ENCODE measurements around the gene SYNJ1. TPM values are rescaled to one million over a fixed set of nuclear protein-coding genes. Genes with fewer than 3 reads are reported as not detected.
A peak's percentile ranks its signal among the peaks of the same experiment; 100 is the strongest.

The SYNJ1 gene
- total and polyA plus RNA-seq, 4 donors = 8.0 to 27.4 (median 13.8) TPM

GRCh38 chr21:32590130-32590529 lies 137.7 kb downstream of the SYNJ1 start:
- no peak for ATAC-seq (ENCODE audit: low FRiP score)
- Histone ChIP-seq H3K4me1 (ENCODE audit: control insufficient read depth in 1 of 2, insufficient read depth in 2 of 2, low read length in 2 of 2) (no peaks in the 10 kb centered on the region), H3K27me3 (ENCODE audit: control insufficient read depth in 1 of 2, insufficient read depth in 2 of 2, low read length in 1 of 2) (no peaks in the 10 kb centered on the region), H3K27ac (ENCODE audit: low read depth in 1 of 2, low read length in 2 of 2) (no peak overlapping the region), H3K4me3 (ENCODE audit: low read length in 2 of 2) (no peak overlapping the region), H3K9me3 (ENCODE audit: control insufficient read depth, low read length) (no peaks in the 10 kb centered on the region), H3K36me3 (ENCODE audit: control insufficient read depth in 1 of 2, insufficient read depth in 2 of 2, low read length in 1 of 2) (no peaks in the 10 kb centered on the region)
- intact Hi-C loops (cut with DNase I) = no loop called here
- 72 to 75% methylated on average over 4 of the region's 4 CpGs for whole genome bisulfite sequencing, 2 donors
- no peak for DNase-seq

GRCh38 chr21:32587651-32588050 lies 140.2 kb downstream of the SYNJ1 start:
- no peak for ATAC-seq (ENCODE audit: low FRiP score)
- 95 to 97% methylated on average over 5 of the region's 5 CpGs for WGBS, 2 donors

DNA sequence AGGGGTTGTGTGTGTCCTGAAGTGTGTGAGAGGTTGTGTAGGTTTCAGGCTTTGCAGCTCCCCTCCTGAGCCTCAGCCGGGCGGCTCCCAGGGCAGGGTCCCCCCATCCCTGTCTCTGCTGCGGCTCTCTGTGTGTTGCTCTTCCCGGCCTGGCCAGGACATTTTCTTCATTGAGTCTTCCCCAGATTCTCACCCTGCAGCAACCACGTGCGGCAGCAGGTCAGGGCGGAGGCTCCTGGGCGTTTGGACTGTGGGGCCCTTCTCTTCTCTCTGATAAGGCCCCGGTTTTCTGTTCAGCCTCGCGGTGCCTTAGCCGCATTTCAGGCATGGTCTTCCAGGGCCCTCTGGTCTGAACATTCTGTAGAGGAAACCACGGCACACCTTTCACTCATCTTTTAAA lies 140.7 kb downstream of the SYNJ1 start:
- no peak for ATAC-seq (ENCODE audit: low FRiP score)
- intact Hi-C loops (cut with DNase I) = no loop called here
- 84 to 91% methylated on average over 13 of the region's 13 CpGs for WGBS, 2 donors

More at GRCh38 chr21:32587651-32588050, 140.2 kb downstream of the SYNJ1 start:
- no peaks in the 10 kb centered on the region for H3K27me3 ChIP-seq (ENCODE audit: control insufficient read depth in 1 of 2, insufficient read depth in 2 of 2, low read length in 1 of 2)
- H3K27ac ChIP-seq (ENCODE audit: low read depth in 1 of 2, low read length in 2 of 2) = no peak overlapping the region
- no peak overlapping the region for H3K4me3 ChIP-seq (ENCODE audit: low read length in 2 of 2)
- intact Hi-C loops (cut with DNase I) = no loop called here
- H3K9me3 ChIP-seq (ENCODE audit: control insufficient read depth, low read length) = no peaks in the 10 kb centered on the region
- H3K36me3 ChIP-seq (ENCODE audit: control insufficient read depth in 1 of 2, insufficient read depth in 2 of 2, low read length in 1 of 2) = no peaks in the 10 kb centered on the region
- H3K4me1 ChIP-seq (ENCODE audit: control insufficient read depth in 1 of 2, insufficient read depth in 2 of 2, low read length in 2 of 2) = no peaks in the 10 kb centered on the region
- DNase-seq = no peak

DNA sequence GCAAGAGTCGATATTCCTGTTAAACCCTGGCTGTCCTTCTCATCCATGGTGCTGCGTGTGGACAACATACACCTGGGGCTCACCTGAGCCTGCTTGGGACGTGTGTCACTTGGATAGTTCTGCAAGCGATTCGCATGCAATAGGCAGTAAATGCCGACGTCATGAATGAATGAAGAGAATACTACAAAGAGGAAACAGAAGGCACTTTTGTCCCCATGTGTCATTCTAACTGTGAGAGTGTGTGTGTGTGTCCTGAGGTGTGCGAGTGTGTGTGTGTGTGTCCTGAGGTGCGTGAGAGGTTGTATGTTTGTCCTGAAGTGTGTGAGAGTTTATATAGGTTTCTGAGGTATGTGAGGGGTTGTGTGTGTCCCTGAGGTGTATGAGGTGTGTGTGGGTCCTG lies 141.8 kb downstream of the SYNJ1 start:
- intact Hi-C loops (cut with DNase I) = no loop called here
- no peaks in the 10 kb centered on the region for H3K36me3 ChIP-seq (ENCODE audit: control insufficient read depth in 1 of 2, insufficient read depth in 2 of 2, low read length in 1 of 2)
- no peak overlapping the region for H3K27ac ChIP-seq (ENCODE audit: low read depth in 1 of 2, low read length in 2 of 2)
- ATAC-seq (ENCODE audit: low FRiP score) (no peak), DNase-seq (no peak)
- no peaks in the 10 kb centered on the region for H3K4me1 ChIP-seq (ENCODE audit: control insufficient read depth in 1 of 2, insufficient read depth in 2 of 2, low read length in 2 of 2)
- no peaks in the 10 kb centered on the region for H3K9me3 ChIP-seq (ENCODE audit: control insufficient read depth, low read length)
- H3K27me3 ChIP-seq (ENCODE audit: control insufficient read depth in 1 of 2, insufficient read depth in 2 of 2, low read length in 1 of 2) = no peaks in the 10 kb centered on the region
- WGBS, 2 donors = 88 to 91% methylated on average over 9 of the region's 9 CpGs
- H3K4me3 ChIP-seq (ENCODE audit: low read length in 2 of 2) = no peak overlapping the region

More for the DNA sequence above, 140.7 kb downstream of the SYNJ1 start:
- no peaks in the 10 kb centered on the region for H3K27me3 ChIP-seq (ENCODE audit: control insufficient read depth in 1 of 2, insufficient read depth in 2 of 2, low read length in 1 of 2)
- H3K27ac ChIP-seq (ENCODE audit: low read depth in 1 of 2, low read length in 2 of 2) = no peak overlapping the region
- H3K9me3 ChIP-seq (ENCODE audit: control insufficient read depth, low read length) = no peaks in the 10 kb centered on the region
- peak in 1 of 2 donors; percentile 47 for DNase-seq
- H3K36me3 ChIP-seq (ENCODE audit: control insufficient read depth in 1 of 2, insufficient read depth in 2 of 2, low read length in 1 of 2) = no peaks in the 10 kb centered on the region
- no peak overlapping the region for H3K4me3 ChIP-seq (ENCODE audit: low read length in 2 of 2)
- H3K4me1 ChIP-seq (ENCODE audit: control insufficient read depth in 1 of 2, insufficient read depth in 2 of 2, low read length in 2 of 2) = no peaks in the 10 kb centered on the region

DNA sequence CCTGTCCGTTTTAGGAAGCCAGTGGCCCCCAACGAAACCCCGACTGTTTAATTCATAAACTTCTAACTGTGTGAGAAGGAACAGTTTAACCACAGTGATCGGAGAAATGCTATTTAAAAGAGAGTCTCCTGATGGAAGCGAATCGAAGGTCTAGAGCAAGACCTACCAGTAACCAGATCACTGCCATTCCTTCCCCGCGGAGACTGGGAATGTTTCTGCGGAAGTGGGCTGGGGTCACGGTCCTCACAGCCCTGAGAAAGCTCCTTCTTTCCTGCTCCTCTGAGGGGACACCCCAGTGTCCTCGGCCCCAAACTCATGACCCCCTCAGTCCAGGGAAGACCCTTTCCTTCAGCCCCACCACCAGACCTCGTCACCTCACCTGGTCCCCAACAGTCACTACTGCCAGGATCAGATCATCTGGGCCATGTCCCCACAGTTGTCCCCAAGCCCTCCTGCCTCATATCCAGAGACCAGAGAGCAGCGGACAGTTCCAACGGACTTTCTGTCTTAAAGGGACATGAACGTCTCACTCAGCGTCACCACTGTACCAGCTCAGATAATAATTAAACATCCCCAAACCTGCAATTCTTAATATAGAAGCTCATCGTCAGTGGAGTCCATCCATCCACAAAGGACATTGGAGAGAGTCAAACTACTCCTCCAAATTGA lies 142.6 kb downstream of the SYNJ1 start, which contains the start of gene TCP10L:
TSS of gene TCP10L (minus strand) at position 482 of the 669 bp plus-strand sequence. CDS start 1,219 bp downstream, outside the sequence.
- no peak for ATAC-seq (ENCODE audit: low FRiP score)
- H3K27me3 ChIP-seq (ENCODE audit: control insufficient read depth in 1 of 2, insufficient read depth in 2 of 2, low read length in 1 of 2) = no peaks in the 10 kb centered on the region
- WGBS, 2 donors = 86% methylated on average over 17 of the region's 17 CpGs

DNA sequence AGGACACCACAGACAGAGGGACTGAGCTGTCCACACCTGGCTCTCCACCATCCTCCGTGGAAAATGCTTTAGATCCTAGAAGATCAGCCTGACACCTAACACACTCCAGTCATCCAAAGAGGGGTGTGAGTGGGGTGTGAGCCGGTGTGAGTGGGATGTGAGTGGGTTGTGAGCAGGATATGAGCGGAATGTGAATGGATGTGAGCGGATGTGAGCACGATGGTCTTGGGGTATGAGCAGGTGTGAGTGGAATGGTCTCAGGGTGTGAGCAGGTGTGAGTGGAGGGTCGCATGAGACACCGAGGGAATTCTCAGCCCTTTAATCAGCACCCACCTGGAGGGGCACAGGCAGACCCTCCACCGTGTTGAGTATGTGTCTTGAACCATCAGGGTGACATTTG lies 143.3 kb downstream of the SYNJ1 start:
- H3K27me3 ChIP-seq (ENCODE audit: control insufficient read depth in 1 of 2, insufficient read depth in 2 of 2, low read length in 1 of 2) = no peaks in the 10 kb centered on the region
- no peak for DNase-seq
- no peak overlapping the region for H3K4me3 ChIP-seq (ENCODE audit: low read length in 2 of 2)
- H3K36me3 ChIP-seq (ENCODE audit: control insufficient read depth in 1 of 2, insufficient read depth in 2 of 2, low read length in 1 of 2) = no peaks in the 10 kb centered on the region
- H3K27ac ChIP-seq (ENCODE audit: low read depth in 1 of 2, low read length in 2 of 2) = no peak overlapping the region
- no peaks in the 10 kb centered on the region for H3K9me3 ChIP-seq (ENCODE audit: control insufficient read depth, low read length)
- no peaks in the 10 kb centered on the region for H3K4me1 ChIP-seq (ENCODE audit: control insufficient read depth in 1 of 2, insufficient read depth in 2 of 2, low read length in 2 of 2)
- intact Hi-C loops (cut with DNase I) = no loop called here
- WGBS, 2 donors = 89 to 91% methylated on average over 8 of the region's 8 CpGs
- no peak for ATAC-seq (ENCODE audit: low FRiP score)

More for the DNA sequence above, 142.6 kb downstream of the SYNJ1 start, which contains the start of gene TCP10L:
- no peaks in the 10 kb centered on the region for H3K36me3 ChIP-seq (ENCODE audit: control insufficient read depth in 1 of 2, insufficient read depth in 2 of 2, low read length in 1 of 2)
- H3K27ac ChIP-seq (ENCODE audit: low read depth in 1 of 2, low read length in 2 of 2) = no peak within 1 kb of the TSS
- DNase-seq = no peak
- H3K4me3 ChIP-seq (ENCODE audit: low read length in 2 of 2) = no peak within 1 kb of the TSS
- H3K9me3 ChIP-seq (ENCODE audit: control insufficient read depth, low read length) = no peaks in the 10 kb centered on the region
- intact Hi-C loops (cut with DNase I) = no loop called here
- H3K4me1 ChIP-seq (ENCODE audit: control insufficient read depth in 1 of 2, insufficient read depth in 2 of 2, low read length in 2 of 2) = no peaks in the 10 kb centered on the region

DNA sequence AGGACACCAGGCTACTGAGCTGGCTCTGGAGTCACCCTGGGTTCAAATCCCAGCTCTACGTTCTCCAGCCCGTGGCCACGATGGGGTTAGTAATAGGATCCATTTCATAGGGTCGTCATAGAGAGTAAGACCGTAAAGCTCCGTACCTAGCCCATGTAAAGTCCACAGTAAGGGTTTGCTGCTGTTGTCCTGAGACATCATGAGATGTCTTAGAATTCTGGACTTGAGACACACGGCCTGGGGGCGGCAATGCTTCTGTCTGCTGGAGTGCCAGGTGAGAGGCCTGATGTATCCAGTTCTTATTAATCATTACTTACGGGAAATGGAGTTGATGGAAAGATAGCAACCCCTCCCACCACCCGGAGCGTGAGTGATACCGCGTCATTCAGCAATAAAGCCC lies 146.1 kb downstream of the SYNJ1 start:
- H3K4me3 ChIP-seq (ENCODE audit: low read length in 2 of 2) = no peak overlapping the region
- no peak for ATAC-seq (ENCODE audit: low FRiP score)
- DNase-seq = no peak
- no peaks in the 10 kb centered on the region for H3K27me3 ChIP-seq (ENCODE audit: control insufficient read depth in 1 of 2, insufficient read depth in 2 of 2, low read length in 1 of 2)
- no peaks in the 10 kb centered on the region for H3K36me3 ChIP-seq (ENCODE audit: control insufficient read depth in 1 of 2, insufficient read depth in 2 of 2, low read length in 1 of 2)
- no peak overlapping the region for H3K27ac ChIP-seq (ENCODE audit: low read depth in 1 of 2, low read length in 2 of 2)
- H3K9me3 ChIP-seq (ENCODE audit: control insufficient read depth, low read length) = no peaks in the 10 kb centered on the region
- intact Hi-C loops (cut with DNase I) = no loop called here
- 91 to 92% methylated on average over 13 of the region's 13 CpGs for WGBS, 2 donors
- H3K4me1 ChIP-seq (ENCODE audit: control insufficient read depth in 1 of 2, insufficient read depth in 2 of 2, low read length in 2 of 2) = no peaks in the 10 kb centered on the region

GRCh38 chr21:32580949-32581348 lies 146.9 kb downstream of the SYNJ1 start:
- Histone ChIP-seq H3K27me3 (ENCODE audit: control insufficient read depth in 1 of 2, insufficient read depth in 2 of 2, low read length in 1 of 2) (no peaks in the 10 kb centered on the region), H3K4me1 (ENCODE audit: control insufficient read depth in 1 of 2, insufficient read depth in 2 of 2, low read length in 2 of 2) (no peaks in the 10 kb centered on the region), H3K36me3 (ENCODE audit: control insufficient read depth in 1 of 2, insufficient read depth in 2 of 2, low read length in 1 of 2) (no peaks in the 10 kb centered on the region), H3K4me3 (ENCODE audit: low read length in 2 of 2) (no peak overlapping the region), H3K27ac (ENCODE audit: low read depth in 1 of 2, low read length in 2 of 2) (no peak overlapping the region), H3K9me3 (ENCODE audit: control insufficient read depth, low read length) (no peaks in the 10 kb centered on the region)
- intact Hi-C loops (cut with DNase I) = no loop called here
- WGBS, 2 donors = 90 to 95% methylated on average over 13 of the region's 13 CpGs
- ATAC-seq (ENCODE audit: low FRiP score) (no peak), DNase-seq (no peak)
